ENCODE measurements around the gene WNT3.
A peak's percentile ranks its signal among the peaks of the same experiment; 100 is the strongest.

- TF ChIP-seq POLR2A (IDR thresholded peaks at IDR 0.05) (no peak), CTCF (IDR thresholded peaks at IDR 0.05 in 8 of 11, conservative IDR thresholded peaks at IDR 0.05 in 3 of 11) (no peak), POLR2AphosphoS5 (IDR thresholded peaks at IDR 0.05) (peak in 1 of 3 donors; percentile 48)
These were observed 53.6 kb downstream of the WNT3 start for GRCh38 chr17:46764709-46765401.

All from spleen (tissue), 7 donors.